OCI-LY3 (cell line): ENCODE measurements around the gene GRIK5.

Experiments
- CTCF ChIP-seq: fragments of 200-600, 300-600 bp; sonication (generic); IDR thresholded peaks from 2 replicates; pipeline ENCODE4 v1.5.1; 2014; ENCODE audit warnings: antibody characterized with exemption, low read length, low read depth
- EZH2phosphoT487 ChIP-seq: fragments of 200-600 bp; shearing (Covaris generic); IDR thresholded peaks from 2 replicates; pipeline ENCODE4 v1.6.1; 2018; ENCODE audit warnings: antibody characterized with exemption, mixed run types, low read depth

- TF ChIP-seq CTCF (no peak), EZH2phosphoT487 (no peak)
Measured at GRCh38 chr19:42089772-42090171, 19.8 kb upstream of the GRIK5 start.
